ENCODE results near the gene SLC39A11. TPM values are rescaled to one million over a fixed set of nuclear protein-coding genes. Genes with fewer than 3 reads are reported as not detected.

SLC39A11 gene
- total RNA-seq, 4 donors from 2014 or later: 23.0 to 30.9 (median 27.6) TPM

GRCh38 chr17:72843591-72843990, 248.9 kb downstream of the SLC39A11 start:
- Histone ChIP-seq H3K36me3 (peaks cover 0 to 44% (median 0%) of the 10 kb centered on the region in 3 donors), H3K9me3 (peaks cover 0 to 5% (median 0%) of the 10 kb centered on the region in 3 donors), H3K4me3 (no peak overlapping the region), H3K27ac (no peak overlapping the region), H3K4me1 (no peaks in the 10 kb centered on the region), H3K27me3 (no peaks in the 10 kb centered on the region)
- intact Hi-C loops (cut with DNase I): no loop called here
- no peak for DNase-seq
- TF ChIP-seq CTCF (IDR thresholded peaks at IDR 0.05): no peak
- no peak for TF ChIP-seq POLR2A (IDR thresholded peaks at IDR 0.05)
- 71 to 91% methylated on average over 6 of the region's 6 CpGs for WGBS, 2 donors

GRCh38 chr17:72840019-72840418, 252.5 kb downstream of the SLC39A11 start:
- Histone ChIP-seq H3K4me3 (no peak overlapping the region), H3K4me1 (no peaks in the 10 kb centered on the region), H3K36me3 (peaks cover 0 to 64% (median 0%) of the 10 kb centered on the region in 3 donors), H3K27me3 (no peaks in the 10 kb centered on the region), H3K9me3 (peaks cover 0 to 5% (median 0%) of the 10 kb centered on the region in 3 donors), H3K27ac (no peak overlapping the region)
- DNase-seq: no peak
- TF ChIP-seq CTCF (IDR thresholded peaks at IDR 0.05) (no peak), POLR2A (IDR thresholded peaks at IDR 0.05) (no peak)
- intact Hi-C loops (cut with DNase I): no loop called here

- intact Hi-C loops (cut with DNase I): no loop called here
- WGBS, 2 donors: 51 to 66% methylated on average over 2 of the region's 2 CpGs
- TF ChIP-seq POLR2A (IDR thresholded peaks at IDR 0.05): no peak
- TF ChIP-seq CTCF (IDR thresholded peaks at IDR 0.05): no peak
- H3K27ac ChIP-seq: no peak overlapping the region
- peaks cover 0 to 64% (median 0%) of the 10 kb centered on the region in 3 donors for H3K36me3 ChIP-seq
- no peaks in the 10 kb centered on the region for H3K4me1 ChIP-seq
- H3K27me3 ChIP-seq: no peaks in the 10 kb centered on the region
- H3K4me3 ChIP-seq: no peak overlapping the region
- no peak for DNase-seq
- H3K9me3 ChIP-seq: peaks cover 0 to 5% (median 0%) of the 10 kb centered on the region in 3 donors
Measured at GRCh38 chr17:72839131-72839725, 253.3 kb downstream of the SLC39A11 start.

GRCh38 chr17:72838581-72838980, 253.9 kb downstream of the SLC39A11 start:
- TF ChIP-seq CTCF (IDR thresholded peaks at IDR 0.05): no peak
- TF ChIP-seq POLR2A (IDR thresholded peaks at IDR 0.05): no peak
- WGBS, 2 donors: 78 to 92% methylated on average over 5 of the region's 5 CpGs

GRCh38 chr17:72838068-72838467, 254.4 kb downstream of the SLC39A11 start:
- DNase-seq: no peak

More at GRCh38 chr17:72838581-72838980, 253.9 kb downstream of the SLC39A11 start:
- no peak overlapping the region for H3K4me3 ChIP-seq
- peaks cover 0 to 5% (median 0%) of the 10 kb centered on the region in 3 donors for H3K9me3 ChIP-seq
- H3K27ac ChIP-seq: no peak overlapping the region
- intact Hi-C loops (cut with DNase I): no loop called here
- no peak for DNase-seq
- peaks cover 0 to 64% (median 0%) of the 10 kb centered on the region in 3 donors for H3K36me3 ChIP-seq
- H3K4me1 ChIP-seq: no peaks in the 10 kb centered on the region
- H3K27me3 ChIP-seq: no peaks in the 10 kb centered on the region

More at GRCh38 chr17:72838068-72838467, 254.4 kb downstream of the SLC39A11 start:
- Histone ChIP-seq H3K27me3 (no peaks in the 10 kb centered on the region), H3K9me3 (peaks cover 0 to 5% (median 0%) of the 10 kb centered on the region in 3 donors), H3K27ac (no peak overlapping the region), H3K4me1 (no peaks in the 10 kb centered on the region), H3K36me3 (peaks cover 0 to 59% (median 0%) of the 10 kb centered on the region in 3 donors), H3K4me3 (no peak overlapping the region)
- intact Hi-C loops (cut with DNase I): no loop called here
- TF ChIP-seq CTCF (IDR thresholded peaks at IDR 0.05): no peak
- no peak for TF ChIP-seq POLR2A (IDR thresholded peaks at IDR 0.05)
- WGBS, 2 donors: 92 to 94% methylated on average over 5 of the region's 5 CpGs

All from esophagus squamous epithelium (tissue), 5 donors.